Daoy (cell line): ENCODE measurements around the gene IRF1. TPM values are rescaled to one million over a fixed set of nuclear protein-coding genes. Genes with fewer than 3 reads are reported as not detected.

Experiments used
- DNase-seq: peaks from one replicate; pipeline ENCODE4 v3.0.0-alpha.2; 2015; ENCODE audit warnings: low read depth
- total RNA-seq: library from RNA; depleted of rRNA; stranded (reverse); fragments of >200 nt; shearing (Covaris generic); gene quantifications from 2 replicates; pipeline ENCODE4 v1.2.3, GENCODE V29; 2014

Gene IRF1
- total RNA-seq, 1 experiment from 2014 or later = 20.1 TPM

GRCh38 chr5:132500931-132501628 lies 10.5 kb upstream of the IRF1 start:
- DNase-seq = peak; percentile 86

- peak; percentile 10 for DNase-seq
These were observed 9.8 kb upstream of the IRF1 start for GRCh38 chr5:132500244-132500930.

GRCh38 chr5:132499440-132500243 lies 9.1 kb upstream of the IRF1 start:
- peak; percentile 23 for DNase-seq

- peak; percentile 14 for DNase-seq
These were observed 8.2 kb upstream of the IRF1 start for GRCh38 chr5:132498686-132499271.

- DNase-seq = peak; percentile 94
These were observed 7.6 kb upstream of the IRF1 start for GRCh38 chr5:132498152-132498551.

- peak; percentile 99 for DNase-seq
These were observed 7.0 kb upstream of the IRF1 start for GRCh38 chr5:132497488-132497997.

- DNase-seq = peak; percentile 93
These were observed 6.3 kb upstream of the IRF1 start for GRCh38 chr5:132496631-132497487.

GRCh38 chr5:132496191-132496630 lies 5.6 kb upstream of the IRF1 start:
- DNase-seq = peak; percentile 94

GRCh38 chr5:132495667-132496190 lies 5.2 kb upstream of the IRF1 start:
- DNase-seq = peak; percentile 95

- no peak for DNase-seq
These were observed 3.2 kb upstream of the IRF1 start for GRCh38 chr5:132493821-132494220.

- DNase-seq = peak; percentile 0
These were observed 2.7 kb upstream of the IRF1 start for GRCh38 chr5:132493241-132493640.

GRCh38 chr5:132492386-132493125 lies 2.0 kb upstream of the IRF1 start:
- peak; percentile 35 for DNase-seq

GRCh38 chr5:132491368-132492364 lies 1.1 kb upstream of the IRF1 start:
- DNase-seq = peak; percentile 21

GRCh38 chr5:132489871-132490483 lies 596 bp downstream of the IRF1 start:
- peak; percentile 47 for DNase-seq

GRCh38 chr5:132489051-132489770 lies 1.4 kb downstream of the IRF1 start:
- no peak for DNase-seq

- no peak for DNase-seq
These were observed 2.0 kb downstream of the IRF1 start for GRCh38 chr5:132488590-132488989.

GRCh38 chr5:132487841-132488555 lies 2.6 kb downstream of the IRF1 start:
- DNase-seq = no peak
